Measurements from ENCODE around the gene RTN4RL1. TPM values are rescaled to one million over a fixed set of nuclear protein-coding genes. Genes with fewer than 3 reads are reported as not detected.
A peak's percentile ranks its signal among the peaks of the same experiment; 100 is the strongest.

RTN4RL1 gene
- total and polyA plus RNA-seq, 12 donors, result 0.81 to 6.3 (median 2.7) TPM

GRCh38 chr17:1958134-1958881, 66.8 kb downstream of the RTN4RL1 start:
- no peak overlapping the region for H3K4me3 ChIP-seq
- H3K27ac ChIP-seq, result no peak overlapping the region
- DNase-seq (no peak), ATAC-seq (peak in 5 of 8 donors; percentile 44 to 81 (median 67))
- intact Hi-C loops (cut with DNase I), result no loop called here
- 58 to 67% methylated on average over 21 of the region's 21 CpGs for WGBS, 2 donors
- no peaks in the 10 kb centered on the region for H3K36me3 ChIP-seq
- peaks cover 0 to 13% (median 0%) of the 10 kb centered on the region in 9 donors for H3K4me1 ChIP-seq
- no peak for TF ChIP-seq CTCF (IDR thresholded peaks at IDR 0.05)
- no peaks in the 10 kb centered on the region for H3K27me3 ChIP-seq
- no peaks in the 10 kb centered on the region for H3K9me3 ChIP-seq

GRCh38 chr17:1957037-1957436, 68.1 kb downstream of the RTN4RL1 start:
- ATAC-seq (no peak), DNase-seq (no peak)
- Histone ChIP-seq H3K27me3 (no peaks in the 10 kb centered on the region), H3K4me1 (peaks cover 0 to 13% (median 0%) of the 10 kb centered on the region in 9 donors), H3K9me3 (no peaks in the 10 kb centered on the region), H3K36me3 (no peaks in the 10 kb centered on the region), H3K27ac (no peak overlapping the region), H3K4me3 (no peak overlapping the region)
- TF ChIP-seq CTCF (IDR thresholded peaks at IDR 0.05), result no peak
- 86 to 93% methylated on average over 6 of the region's 6 CpGs for WGBS, 2 donors
- intact Hi-C loops (cut with DNase I), result no loop called here

- no peak for ATAC-seq
- Histone ChIP-seq H3K27ac (no peak overlapping the region), H3K36me3 (no peaks in the 10 kb centered on the region), H3K27me3 (no peaks in the 10 kb centered on the region), H3K4me3 (no peak overlapping the region), H3K4me1 (peaks cover 0 to 12% (median 0%) of the 10 kb centered on the region in 9 donors), H3K9me3 (no peaks in the 10 kb centered on the region)
- intact Hi-C loops (cut with DNase I), result no loop called here
- no peak for DNase-seq
- TF ChIP-seq CTCF (IDR thresholded peaks at IDR 0.05), result no peak
- 74 to 77% methylated on average over 13 of the region's 13 CpGs for WGBS, 2 donors
These were observed 69.0 kb downstream of the RTN4RL1 start for GRCh38 chr17:1956134-1956533.

- no peak for TF ChIP-seq CTCF (IDR thresholded peaks at IDR 0.05)
- intact Hi-C loops (cut with DNase I), result no loop called here
- Histone ChIP-seq H3K27me3 (no peaks in the 10 kb centered on the region), H3K9me3 (no peaks in the 10 kb centered on the region), H3K27ac (no peak overlapping the region), H3K36me3 (no peaks in the 10 kb centered on the region), H3K4me3 (no peak overlapping the region), H3K4me1 (peaks cover 0 to 7% (median 0%) of the 10 kb centered on the region in 9 donors)
- DNase-seq (no peak), ATAC-seq (no peak)
- 76 to 91% methylated on average over 5 of the region's 5 CpGs for WGBS, 2 donors
These were observed 71.3 kb downstream of the RTN4RL1 start for GRCh38 chr17:1953831-1954230.
